Tibial nerve (tissue), 4 donors: ENCODE measurements around the gene LAD1.

Experiments used
- EP300 ChIP-seq, 2 donors: sonication (generic); formaldehyde crosslinking; IDR thresholded peaks; one replicate each; pipeline ENCODE4 v1.6.1; 2017; ENCODE audit warnings: antibody characterized with exemption in 2 of 2, mild to moderate bottlenecking in 1 of 2
- POLR2A ChIP-seq, 2 donors: fragments of 450-650 bp; IDR thresholded peaks; one replicate each; pipeline ENCODE4 v1.6.1; 2017; ENCODE audit warnings: antibody characterized with exemption in 2 of 2, mild to moderate bottlenecking in 2 of 2, moderate library complexity in 2 of 2
- TF ChIP-seq, protein P1 (sequence below), 5 experiments: fragments of 200-600 bp in 3 of 5; fragments of 450-650 bp in 2 of 5; sonication (generic) in 3 of 5; IDR thresholded peaks; one replicate each; pipeline ENCODE4 v1.5.1; 2016 to 2019; ENCODE audit warnings: antibody characterized with exemption in 5 of 5, mild to moderate bottlenecking in 3 of 5, moderate library complexity in 2 of 5

- TF ChIP-seq POLR2A (IDR thresholded peaks at IDR 0.05) (no peak), EP300 (IDR thresholded peaks at IDR 0.05) (no peak)
- TF ChIP-seq, protein P1, sequence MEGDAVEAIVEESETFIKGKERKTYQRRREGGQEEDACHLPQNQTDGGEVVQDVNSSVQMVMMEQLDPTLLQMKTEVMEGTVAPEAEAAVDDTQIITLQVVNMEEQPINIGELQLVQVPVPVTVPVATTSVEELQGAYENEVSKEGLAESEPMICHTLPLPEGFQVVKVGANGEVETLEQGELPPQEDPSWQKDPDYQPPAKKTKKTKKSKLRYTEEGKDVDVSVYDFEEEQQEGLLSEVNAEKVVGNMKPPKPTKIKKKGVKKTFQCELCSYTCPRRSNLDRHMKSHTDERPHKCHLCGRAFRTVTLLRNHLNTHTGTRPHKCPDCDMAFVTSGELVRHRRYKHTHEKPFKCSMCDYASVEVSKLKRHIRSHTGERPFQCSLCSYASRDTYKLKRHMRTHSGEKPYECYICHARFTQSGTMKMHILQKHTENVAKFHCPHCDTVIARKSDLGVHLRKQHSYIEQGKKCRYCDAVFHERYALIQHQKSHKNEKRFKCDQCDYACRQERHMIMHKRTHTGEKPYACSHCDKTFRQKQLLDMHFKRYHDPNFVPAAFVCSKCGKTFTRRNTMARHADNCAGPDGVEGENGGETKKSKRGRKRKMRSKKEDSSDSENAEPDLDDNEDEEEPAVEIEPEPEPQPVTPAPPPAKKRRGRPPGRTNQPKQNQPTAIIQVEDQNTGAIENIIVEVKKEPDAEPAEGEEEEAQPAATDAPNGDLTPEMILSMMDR (IDR thresholded peaks at IDR 0.05), result no peak
Observed at GRCh38 chr1:201379733-201380242, 19.3 kb downstream of the LAD1 start.
